HEK293 (cell line): Measurements from ENCODE around the gene VSIR.

Experiments used
- CTCF ChIA-PET: fragments of 350-600 bp; formaldehyde crosslinking; extraction: SDS; loops from one replicate; lab custom pipeline; 2021; ENCODE audit warnings: antibody characterized with exemption; lab: Yijun Ruan, JAX
- POLR2A ChIA-PET: fragments of 300-600 bp; formaldehyde crosslinking; extraction: SDS; loops from one replicate; lab custom pipeline; 2020; ENCODE audit warnings: antibody characterized with exemption, inconsistent platforms; lab: Yijun Ruan, JAX
- H3K27ac ChIP-seq: fragments of 200-500 bp; sonication (Bioruptor generic); 2 replicates; pipeline ENCODE4 v1.5.1; 2014; ENCODE audit warnings: low read depth, low read length, control low read depth, inconsistent platforms; ENCODE audit errors: extremely low read depth
- H3K36me3 ChIP-seq, 2 experiments: fragments of 200-500 bp in 1 of 2; sonication (Bioruptor generic) in 1 of 2; 1 replicate in 1 of 2; 2 replicates in 1 of 2; pipeline ENCODE4 v1.5.1; 2014 to 2017; ENCODE audit warnings: inconsistent platforms in 2 of 2, low read length in 2 of 2; ENCODE audit not compliant: control insufficient read depth in 2 of 2, insufficient read depth in 1 of 2
- H3K4me1 ChIP-seq: fragments of 200-500 bp; sonication (Bioruptor generic); 2 replicates; pipeline ENCODE4 v1.5.1; 2014; ENCODE audit warnings: mild to moderate bottlenecking, low read length, inconsistent platforms; ENCODE audit not compliant: control insufficient read depth, insufficient read depth
- H3K4me3 ChIP-seq: 2 replicates; pipeline ENCODE4 v1.5.1; 2011; ENCODE audit warnings: low read depth, mild to moderate bottlenecking, control low read depth, low read length, moderate library complexity
- H3K9me3 ChIP-seq: fragments of 200-500 bp; sonication (Bioruptor generic); 2 replicates; pipeline ENCODE4 v1.5.1; 2014; ENCODE audit warnings: low read depth, low read length, inconsistent platforms; ENCODE audit not compliant: control insufficient read depth, insufficient read depth
- GLIS1 ChIP-seq: fragments of 450-650 bp; formaldehyde crosslinking; IDR thresholded peaks from 2 replicates; pipeline ENCODE4 v1.5.1; 2016; ENCODE audit warnings: missing biosample characterization, missing genetic modification characterization
- PRDM6 ChIP-seq: fragments of 450-650 bp; formaldehyde crosslinking; IDR thresholded peaks from 2 replicates; pipeline ENCODE4 v1.5.1; 2017; ENCODE audit warnings: missing biosample characterization, missing genetic modification characterization
- SALL2 ChIP-seq: fragments of 450-650 bp; formaldehyde crosslinking; IDR thresholded peaks from 2 replicates; pipeline ENCODE4 v1.5.0; 2017; ENCODE audit warnings: missing biosample characterization, mild to moderate bottlenecking, missing genetic modification characterization, borderline replicate concordance
- SCRT2 ChIP-seq: fragments of 450-650 bp; formaldehyde crosslinking; IDR thresholded peaks from 2 replicates; pipeline ENCODE4 v1.5.1; 2016; ENCODE audit warnings: missing biosample characterization, missing genetic modification characterization
- ZBTB26 ChIP-seq: fragments of 450-650 bp; formaldehyde crosslinking; optimal IDR thresholded peaks from 2 replicates; pipeline ENCODE3; 2016; ENCODE audit warnings: missing biosample characterization, mild to moderate bottlenecking, missing genetic modification characterization
- ZBTB44 ChIP-seq: fragments of 450-650 bp; IDR thresholded peaks from 2 replicates; pipeline ENCODE4 v1.5.1; 2018; ENCODE audit warnings: missing biosample characterization, mild to moderate bottlenecking, missing genetic modification characterization
- ZFP41 ChIP-seq: fragments of 450-650 bp; formaldehyde crosslinking; IDR thresholded peaks from 2 replicates; pipeline ENCODE4 v1.5.1; 2016; ENCODE audit warnings: missing biosample characterization, missing genetic modification characterization, borderline replicate concordance
- ZNF175 ChIP-seq: fragments of 450-650 bp; formaldehyde crosslinking; IDR thresholded peaks from 2 replicates; pipeline ENCODE4 v1.5.1; 2016; ENCODE audit warnings: missing biosample characterization, missing genetic modification characterization
- ZNF266 ChIP-seq: fragments of 450-650 bp; formaldehyde crosslinking; IDR thresholded peaks from 2 replicates; pipeline ENCODE4 v1.5.1; 2016; ENCODE audit warnings: missing biosample characterization, missing genetic modification characterization, low read depth
- ZNF292 ChIP-seq: fragments of 450-650 bp; formaldehyde crosslinking; IDR thresholded peaks from 2 replicates; pipeline ENCODE4 v1.5.1; 2016; ENCODE audit warnings: low read depth, missing biosample characterization, missing genetic modification characterization, borderline replicate concordance
- ZNF513 ChIP-seq: fragments of 450-650 bp; IDR thresholded peaks from 2 replicates; pipeline ENCODE4 v1.5.1; 2018; ENCODE audit warnings: missing biosample characterization, missing genetic modification characterization
- ZNF544 ChIP-seq: fragments of 450-650 bp; formaldehyde crosslinking; IDR thresholded peaks from 2 replicates; pipeline ENCODE4 v1.5.0; 2017; ENCODE audit warnings: missing biosample characterization, missing genetic modification characterization
- ZNF621 ChIP-seq: fragments of 450-650 bp; formaldehyde crosslinking; IDR thresholded peaks from 2 replicates; pipeline ENCODE4 v1.5.1; 2017; ENCODE audit warnings: missing biosample characterization, missing genetic modification characterization
- ZNF660 ChIP-seq: fragments of 450-650 bp; IDR thresholded peaks from 2 replicates; pipeline ENCODE4 v1.5.1; 2018; ENCODE audit warnings: missing biosample characterization, mild to moderate bottlenecking, missing genetic modification characterization
- ZNF776 ChIP-seq: fragments of 450-650 bp; formaldehyde crosslinking; IDR thresholded peaks from 2 replicates; pipeline ENCODE4 v1.5.0; 2017; ENCODE audit warnings: missing biosample characterization, missing genetic modification characterization, borderline replicate concordance
- ZNF830 ChIP-seq: fragments of 450-650 bp; IDR thresholded peaks from 2 replicates; pipeline ENCODE4 v1.5.0; 2018; ENCODE audit warnings: missing biosample characterization, missing genetic modification characterization, low read depth, mild to moderate bottlenecking, moderate library complexity

The VSIR gene

GRCh38 chr10:71757399-71757922 is 15.9 kb downstream of the VSIR start:
- Histone ChIP-seq H3K27ac (no peak overlapping the region), H3K4me3 (no peak overlapping the region), H3K9me3 (no peaks in the 10 kb centered on the region), H3K4me1 (no peaks in the 10 kb centered on the region), H3K36me3 (no peaks in the 10 kb centered on the region)
- TF ChIP-seq ZNF660 (tag by site-specific recombination) (no peak), ZNF175 (tag by site-specific recombination) (no peak), ZBTB26 (tag by site-specific recombination) (no peak), ZNF776 (tag by site-specific recombination) (no peak), SCRT2 (tag by site-specific recombination) (no peak), ZNF292 (no peak), ZNF830 (no peak), ZFP41 (tag by site-specific recombination) (no peak), ZBTB44 (no peak), ZNF544 (tag by site-specific recombination) (no peak), ZNF266 (tag by site-specific recombination) (no peak), PRDM6 (tag by site-specific recombination) (no peak), GLIS1 (no peak)
- CTCF ChIA-PET: interaction anchor here (0.8 to 0.9 kb wide), 2 partner anchors 15 to 16 kb away, joined by 3 to 6 read pairs; partner anchors contain the start of gene VSIR
- POLR2A ChIA-PET: no interaction called here

GRCh38 chr10:71756311-71757191 is 16.8 kb downstream of the VSIR start:
- H3K36me3 ChIP-seq: no peaks in the 10 kb centered on the region
- CTCF ChIA-PET: interaction anchor here (0.9 to 1.3 kb wide), 2 partner anchors 55 to 140 kb away, joined by 3 read pairs; no protein-coding TSS in a partner anchor

More at GRCh38 chr10:71756311-71757191, 16.8 kb downstream of the VSIR start:
- Histone ChIP-seq H3K27ac (no peak overlapping the region), H3K4me3 (no peak overlapping the region), H3K9me3 (no peaks in the 10 kb centered on the region), H3K4me1 (no peaks in the 10 kb centered on the region)
- TF ChIP-seq ZNF621 (tag by site-specific recombination) (no peak), ZNF513 (tag by site-specific recombination) (no peak), SALL2 (tag by site-specific recombination) (no peak)
- POLR2A ChIA-PET: no interaction called here
